Pancreas (tissue), 10 donors: ENCODE measurements around the gene CDS2. TPM values are rescaled to one million over a fixed set of nuclear protein-coding genes. Genes with fewer than 3 reads are reported as not detected.

ENCODE experiments used
- ATAC-seq, 4 donors: fragments of 200-7000 bp; cut with Tn5 transposase; one replicate each; pipeline versions ENCODE4 v1.8.0 to v1.9.1; 2020; ENCODE audit warnings: mild to moderate bottlenecking in 4 of 4, moderate library complexity in 4 of 4
- DNase-seq, 6 donors: peaks; one replicate each; pipeline ENCODE4 v3.0.0-alpha.2; 2020
- FAIRE-seq: peaks from 2 replicates; lab custom pipeline; 2012; peaks lifted over from hg19 to GRCh38; lab: Jason Lieb, UNC
- H3K27ac ChIP-seq, 4 donors: fragments of 200-600 bp; sonication (generic); 1 replicate in 3 of 4; 2 replicates in 1 of 4; pipeline versions ENCODE4 v1.5.0 to v1.8.0; 2020
- H3K27me3 ChIP-seq, 4 donors: fragments of 200-600 bp; one replicate each; pipeline ENCODE4 v1.8.0; 2021
- H3K36me3 ChIP-seq, 3 donors: fragments of 200-600 bp; sonication (generic) in 1 of 3; one replicate each; pipeline versions ENCODE4 v1.5.0 to v1.8.0; 2020 to 2021
- H3K4me1 ChIP-seq, 3 donors: fragments of 200-600 bp; one replicate each; pipeline ENCODE4 v1.8.0; 2021
- H3K4me3 ChIP-seq, 4 donors: fragments of 200-600 bp; sonication (generic) in 2 of 4; one replicate each; pipeline versions ENCODE4 v1.5.0 to v1.8.0; 2020 to 2021
- H3K9me3 ChIP-seq, 4 donors: fragments of 200-600 bp; one replicate each; pipeline ENCODE4 v1.8.0; 2021
- CTCF ChIP-seq, 4 donors: fragments of 200-600 bp; sonication (generic) in 3 of 4; IDR thresholded peaks; one replicate each; pipeline versions ENCODE4 v1.5.0 to v1.8.0; 2021; ENCODE audit warnings: antibody characterized with exemption in 4 of 4
- WGBS, 2 donors: extraction: QIAGEN DNeasy Blood & Tissue Kit; methylation state at CpG; one replicate each; pipeline ENCODE4 v1.1.7; 2013; 5-methylcytosine and 5-hydroxymethylcytosine counted together
- intact Hi-C, 3 donors: fragments of 100-400 bp; cut with DNase I; formaldehyde crosslinking; loops; one replicate each; pipeline versions ENCODE4 v1.11.1 to v1.14.2; 2022
- polyA plus RNA-seq, 2 donors: library from polyadenylated mRNA; stranded (reverse); fragments of 200-250 nt; gene quantifications; one replicate each; pipeline ENCODE4 v1.2.3, GENCODE V29; 2013
- total RNA-seq, 6 donors: library from RNA; stranded (reverse); fragmentation: NEBNext Ultra II Directional in 4 of 6; extraction: Animal tissue kit (Norgen Biotek cat#: 25700) in 4 of 6; gene quantifications; one replicate each; pipeline versions ENCODE4 v1.2.1 to v1.2.4, GENCODE V29; 2021 to 2023
- donor health status: healthy with polysubstance abuse.
- donor health status: DM: no; HTN: no; CAD: no; lungs with moderate emphysema.
- donor health status: DM: no; HTN: no; CAD: no.
- donor health status: control.
- donor health status: control.
- donor health status: Bipolar disorder and iron deficiency.
- donor health status: DM: yes; HTN: yes; CAD: no.
- donor health status: DM: no; HTN: no; CAD: no.
- donor health status: DM: no; HTN: no; CAD: no.
- donor health status: DM: yes; HTN: yes; CAD: no.

CDS2 gene
- total and polyA plus RNA-seq, 8 donors, result 4.6 to 27.1 (median 14.6) TPM

DNA sequence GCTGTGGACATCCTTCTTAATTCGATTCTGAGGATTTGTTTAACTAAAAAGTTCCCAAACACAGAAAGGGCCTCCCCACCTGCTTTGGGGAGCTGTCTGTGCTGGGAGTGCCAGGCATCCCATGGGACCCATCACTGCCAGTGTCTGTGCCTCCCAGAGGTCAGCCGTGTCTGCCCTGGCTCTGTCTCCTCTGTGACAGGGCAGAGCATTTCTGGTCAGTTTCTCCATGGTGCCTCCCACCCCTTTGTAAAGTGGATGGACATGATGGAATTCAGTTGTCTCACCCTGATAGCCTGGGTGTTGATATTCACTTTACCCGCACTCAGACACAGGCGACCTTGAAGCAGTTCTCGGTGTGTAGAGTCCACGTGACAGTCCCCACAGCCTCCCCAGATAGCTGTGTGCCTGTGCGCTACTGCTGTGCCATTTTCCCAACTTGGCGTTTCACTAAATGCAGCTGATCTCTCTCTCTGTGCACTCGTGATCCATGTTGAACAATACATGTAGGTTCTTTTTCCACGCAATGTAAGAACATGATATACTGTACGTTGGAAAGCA is 70.5 kb downstream of the CDS2 start:
- WGBS, 2 donors, result 52 to 56% methylated on average over 11 of the region's 11 CpGs
- no peak for TF ChIP-seq CTCF (IDR thresholded peaks at IDR 0.05)
- no peaks in the 10 kb centered on the region for H3K27me3 ChIP-seq
- intact Hi-C loops, result no loop called here
- peaks cover 0 to 2% (median 0%) of the 10 kb centered on the region in 3 donors for H3K4me1 ChIP-seq
- no peak overlapping the region for H3K4me3 ChIP-seq
- H3K36me3 ChIP-seq, result no peaks in the 10 kb centered on the region
- FAIRE-seq (no peak), DNase-seq (no peak), ATAC-seq (peak in 2 of 4 donors; percentile 30 to 58)
- no peaks in the 10 kb centered on the region for H3K9me3 ChIP-seq
- H3K27ac ChIP-seq, result no peak overlapping the region

GRCh38 chr20:5197847-5198650 is 71.2 kb downstream of the CDS2 start:
- intact Hi-C loops, result no loop called here
- Histone ChIP-seq H3K27me3 (no peaks in the 10 kb centered on the region), H3K4me1 (peaks cover 0 to 3% (median 0%) of the 10 kb centered on the region in 3 donors), H3K4me3 (no peak overlapping the region), H3K9me3 (no peaks in the 10 kb centered on the region), H3K27ac (no peak overlapping the region), H3K36me3 (no peaks in the 10 kb centered on the region)
- no peak for TF ChIP-seq CTCF (IDR thresholded peaks at IDR 0.05)
- WGBS, 2 donors, result 83 to 90% methylated on average over 10 of the region's 10 CpGs
- ATAC-seq (no peak), DNase-seq (no peak), FAIRE-seq (no peak)

DNA sequence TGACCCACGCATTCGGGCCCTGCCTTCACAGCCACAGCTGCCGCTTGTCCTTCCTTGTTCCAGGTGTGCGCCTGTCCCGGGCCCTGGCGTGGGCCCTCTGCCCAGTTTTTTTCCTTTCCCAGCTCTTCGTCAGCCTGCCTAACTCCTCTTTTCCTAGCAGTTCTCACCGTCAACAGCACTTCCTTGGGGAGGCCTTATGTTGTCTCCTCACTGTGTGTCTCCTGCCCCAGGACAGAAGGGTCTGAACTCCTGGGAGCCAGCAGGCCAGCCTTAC is 71.8 kb downstream of the CDS2 start:
- H3K4me1 ChIP-seq, result peaks cover 0 to 3% (median 0%) of the 10 kb centered on the region in 3 donors
- intact Hi-C loops, result no loop called here
- no peak overlapping the region for H3K27ac ChIP-seq
- ATAC-seq (no peak), DNase-seq (no peak), FAIRE-seq (no peak)
- no peaks in the 10 kb centered on the region for H3K27me3 ChIP-seq
- H3K36me3 ChIP-seq, result no peaks in the 10 kb centered on the region
- no peak overlapping the region for H3K4me3 ChIP-seq
- no peaks in the 10 kb centered on the region for H3K9me3 ChIP-seq
- TF ChIP-seq CTCF (IDR thresholded peaks at IDR 0.05), result no peak
- 86 to 93% methylated on average over 8 of the region's 8 CpGs for WGBS, 2 donors

DNA sequence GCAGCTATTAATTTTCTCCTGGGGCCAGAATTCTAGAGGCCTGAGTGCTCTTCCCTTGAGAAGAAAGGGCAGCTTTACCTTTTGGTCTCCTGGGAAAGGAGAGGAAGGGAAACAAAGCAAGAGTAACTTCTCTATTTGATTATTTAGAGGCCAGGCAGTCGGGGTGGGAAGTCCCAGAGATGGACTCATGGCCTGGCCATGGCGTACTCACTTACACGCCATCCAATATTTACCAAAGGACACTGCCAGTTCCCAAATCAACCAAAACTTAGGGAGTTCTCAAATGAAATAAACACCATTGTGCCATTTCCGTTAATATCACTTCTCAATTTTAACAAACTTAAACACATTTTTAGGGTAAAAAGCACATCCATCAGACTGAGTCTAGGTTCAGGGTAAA is 76.6 kb downstream of the CDS2 start:
- no peak for DNase-seq
- no peak for TF ChIP-seq CTCF (IDR thresholded peaks at IDR 0.05)
- H3K4me3 ChIP-seq, result no peak overlapping the region
- H3K9me3 ChIP-seq, result no peaks in the 10 kb centered on the region
- no peaks in the 10 kb centered on the region for H3K27me3 ChIP-seq
- intact Hi-C loops, result loop anchor here in 1 of 3 donors (10.0 kb wide), 1 partner anchor 241 kb away; no protein-coding TSS in a partner anchor
- H3K4me1 ChIP-seq, result peaks cover 0 to 9% (median 0%) of the 10 kb centered on the region in 3 donors
- ATAC-seq, result no peak
- FAIRE-seq, result no peak
- no peaks in the 10 kb centered on the region for H3K36me3 ChIP-seq
- no peak overlapping the region for H3K27ac ChIP-seq
- WGBS, 2 donors, result 80 to 90% methylated on average over 4 of the region's 4 CpGs
